HG02623 (cell line): ENCODE results near the gene CDHR1.
"Not testable (repeated sequence)": the region's sequence is repeated elsewhere in the genome, so short reads cannot be mapped to it uniquely, and the experiment has no call there.

Experiments
- ATAC-seq: cut with Tn5 transposase; IDR thresholded peaks from one replicate; pipeline ENCODE4 v1.9.1; 2021; ENCODE audit warnings: moderate library complexity; ENCODE audit not compliant: unreplicated experiment

CDHR1 gene

GRCh38 chr10:84173501-84173929, 20.8 kb upstream of the CDHR1 start, which contains the start of gene GPR15LG:
Gene GPR15LG (plus strand): TSS chr10:84173801. CDS start chr10:84173852, 51 bp downstream.
- ATAC-seq, result no peak

GRCh38 chr10:84175436-84175835, 18.9 kb upstream of the CDHR1 start:
- no peak for ATAC-seq

GRCh38 chr10:84176351-84176750, 18.0 kb upstream of the CDHR1 start:
- no peak for ATAC-seq

- ATAC-seq, result no peak
These were observed 17.4 kb upstream of the CDHR1 start for GRCh38 chr10:84176836-84177474.

GRCh38 chr10:84177541-84178141, 16.7 kb upstream of the CDHR1 start:
- ATAC-seq, result peak; percentile 40

- no peak for ATAC-seq
These were observed 16.2 kb upstream of the CDHR1 start for GRCh38 chr10:84178160-84178609.

GRCh38 chr10:84179059-84179710, 15.2 kb upstream of the CDHR1 start:
- peak; percentile 87 for ATAC-seq

- not testable (repeated sequence) for ATAC-seq
These were observed 14.0 kb upstream of the CDHR1 start for GRCh38 chr10:84180386-84180785.

GRCh38 chr10:84181631-84182030, 12.7 kb upstream of the CDHR1 start:
- ATAC-seq, result no peak

GRCh38 chr10:84184517-84184916, 9.8 kb upstream of the CDHR1 start:
- ATAC-seq, result no peak

GRCh38 chr10:84185526-84186175, 8.7 kb upstream of the CDHR1 start:
- ATAC-seq, result no peak

GRCh38 chr10:84188815-84189214, 5.5 kb upstream of the CDHR1 start:
- no peak for ATAC-seq

GRCh38 chr10:84190621-84191020, 3.7 kb upstream of the CDHR1 start:
- ATAC-seq, result no peak

- ATAC-seq, result no peak
These were observed 3.2 kb upstream of the CDHR1 start for GRCh38 chr10:84191106-84191505.

GRCh38 chr10:84193327-84193726, 1.0 kb upstream of the CDHR1 start:
- no peak for ATAC-seq

- no peak for ATAC-seq
These were observed 402 bp upstream of the CDHR1 start for GRCh38 chr10:84193846-84194423.

- peak; percentile 11 for ATAC-seq
These were observed 900 bp downstream of the CDHR1 start for GRCh38 chr10:84195044-84195830.

- ATAC-seq, result no peak
These were observed 1.7 kb downstream of the CDHR1 start for GRCh38 chr10:84196083-84196482.

- ATAC-seq, result no peak
These were observed 2.6 kb downstream of the CDHR1 start for GRCh38 chr10:84196941-84197340.

- ATAC-seq, result no peak
These were observed 3.3 kb downstream of the CDHR1 start for GRCh38 chr10:84197643-84198042.
